OCI-LY7 (cell line): Measurements from ENCODE around the gene DICER1. TPM values are rescaled to one million over a fixed set of nuclear protein-coding genes. Genes with fewer than 3 reads are reported as not detected.

Experiments
- BruUV-seq: library from RNA; stranded (reverse); fragments of 400-500 nt; replicated peaks from 2 replicates; lab custom pipeline; 2021; lab: Mats Ljungman, UMichigan
- CTCF ChIA-PET: fragments of 300-600 bp; sonication (Branson Sonifier 250); formaldehyde crosslinking; loops from one replicate; lab custom pipeline; 2022; ENCODE audit warnings: antibody characterized with exemption; ENCODE audit not compliant: unreplicated experiment; lab: Charles Lee
- POLR2A ChIA-PET: fragments of 300-600 bp; sonication (Branson Sonifier 250); formaldehyde crosslinking; loops from one replicate; lab custom pipeline; 2022; ENCODE audit warnings: antibody characterized with exemption; lab: Charles Lee
- DNase-seq: peaks from one replicate; pipeline ENCODE4 v3.0.0-alpha.2; 2015; ENCODE audit warnings: low spot score
- H2AFZ ChIP-seq: fragments of 200-600 bp; sonication (generic), shearing (Covaris generic); 2 replicates; pipeline ENCODE4 v1.6.1; 2014; ENCODE audit warnings: mild to moderate bottlenecking, antibody characterized with exemption, low read length, moderate library complexity
- H3K27ac ChIP-seq: fragments of 200-600 bp; sonication (generic); 2 replicates; pipeline ENCODE4 v1.5.1; 2014; ENCODE audit warnings: mixed run types, low read depth, mild to moderate bottlenecking, moderate library complexity, low read length, inconsistent platforms; ENCODE audit not compliant: poor library complexity, severe bottlenecking
- H3K36me3 ChIP-seq: fragments of 200-600 bp; sonication (generic); 2 replicates; pipeline ENCODE4 v1.6.1; 2014; ENCODE audit warnings: mild to moderate bottlenecking, antibody characterized with exemption, low read length, moderate library complexity, mixed read lengths; ENCODE audit not compliant: insufficient read depth
- H3K4me1 ChIP-seq: fragments of 200-600 bp; sonication (generic); 2 replicates; pipeline ENCODE4 v1.5.1; 2014; ENCODE audit warnings: mild to moderate bottlenecking, low read length; ENCODE audit not compliant: insufficient read depth, poor library complexity, severe bottlenecking
- H3K4me2 ChIP-seq: fragments of 200-600 bp; sonication (generic); 2 replicates; pipeline ENCODE4 v1.6.1; 2014; ENCODE audit warnings: mild to moderate bottlenecking, low read length
- H3K4me3 ChIP-seq: fragments of 200-600 bp; sonication (generic); 2 replicates; pipeline ENCODE4 v1.5.1; 2014; ENCODE audit warnings: mild to moderate bottlenecking, low read depth, low read length; ENCODE audit not compliant: poor library complexity, severe bottlenecking
- H3K79me2 ChIP-seq: fragments of 200-600 bp; sonication (generic); 2 replicates; pipeline ENCODE4 v1.6.1; 2016; ENCODE audit warnings: low read depth, mild to moderate bottlenecking, low read length, moderate library complexity, mixed read lengths; ENCODE audit not compliant: insufficient read depth
- H3K9me2 ChIP-seq: fragments of 200-600 bp; sonication (generic); 2 replicates; pipeline ENCODE4 v1.6.1; 2016; ENCODE audit warnings: mild to moderate bottlenecking, low read length, mixed read lengths; ENCODE audit not compliant: insufficient read depth
- H3K9me3 ChIP-seq: fragments of 200-600 bp; sonication (generic); 2 replicates; pipeline ENCODE4 v1.6.1; 2014; ENCODE audit warnings: mild to moderate bottlenecking, mixed run types, low read length, mixed read lengths
- H4K20me1 ChIP-seq: fragments of 200-600 bp; sonication (generic); 2 replicates; pipeline ENCODE4 v1.6.1; 2014; ENCODE audit warnings: mild to moderate bottlenecking, antibody characterized with exemption, low read length, moderate library complexity, mixed read lengths; ENCODE audit not compliant: insufficient read depth
- CTCF ChIP-seq: fragments of 200-600 bp; sonication (generic); conservative IDR thresholded peaks from 2 replicates; pipeline ENCODE4 v1.5.1; 2014; ENCODE audit warnings: mild to moderate bottlenecking, antibody characterized with exemption, low read length, moderate library complexity, mixed read lengths
- EZH2phosphoT487 ChIP-seq: fragments of 200-600 bp; sonication (generic); IDR thresholded peaks from 2 replicates; pipeline ENCODE4 v1.6.1; 2018; ENCODE audit warnings: low read depth, borderline replicate concordance, mild to moderate bottlenecking, mixed run types, antibody characterized with exemption, low read length, moderate library complexity, mixed read lengths
- intact Hi-C: fragments of 100-400 bp; cut with micrococcal nuclease; formaldehyde crosslinking; loops from one replicate; pipeline ENCODE4 v1.10.0; 2022; ENCODE audit not compliant: unreplicated experiment
- total RNA-seq, 2 experiments: library from RNA; depleted of rRNA in 1 of 2; stranded (reverse); fragments of >200 nt in 1 of 2; shearing (Covaris generic) in 1 of 2; gene quantifications; 2 replicates each; pipeline ENCODE4 v1.2.3, GENCODE V29; 2014 to 2022

Gene DICER1
- total RNA-seq, 2 experiments from 2014 or later: 60.3 to 62.2 TPM

DNA sequence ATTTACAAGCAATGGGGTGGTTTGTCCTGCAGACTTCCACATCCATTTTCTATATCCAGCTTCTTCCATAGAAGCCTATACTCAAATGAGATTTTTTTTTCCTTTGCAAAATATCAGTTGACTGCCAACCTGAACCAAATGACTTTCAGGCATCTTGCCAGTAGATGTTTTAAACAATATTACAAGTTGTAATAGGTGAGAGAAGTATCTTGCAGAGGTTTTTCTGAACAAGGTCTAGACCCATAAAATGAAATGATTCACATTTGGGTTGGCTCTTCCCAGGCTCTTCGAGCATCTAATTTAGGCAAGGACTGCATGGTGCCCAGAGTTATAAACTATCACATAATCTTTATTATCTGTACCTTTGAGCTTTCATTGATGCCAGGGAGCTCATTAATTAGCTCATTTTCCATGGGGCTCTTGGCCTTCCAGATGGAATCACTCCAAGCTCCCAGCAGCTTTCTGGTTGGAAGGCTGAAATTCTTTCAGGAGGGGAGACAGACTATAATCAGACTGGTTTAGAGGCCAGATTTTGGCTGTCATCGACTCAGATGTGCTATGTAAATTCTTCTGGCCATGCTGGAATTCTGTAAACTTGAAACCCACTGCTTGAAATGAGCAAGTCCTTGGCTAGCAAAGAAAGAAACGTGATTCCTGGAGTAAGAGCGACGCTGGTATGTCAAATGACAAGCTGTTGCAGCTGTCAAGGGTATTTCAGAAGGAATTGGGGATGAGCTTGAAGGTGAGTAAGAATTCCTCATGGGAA is 32.2 kb upstream of the DICER1 start:
- Histone ChIP-seq H3K4me3 (no peak overlapping the region), H3K9me2 (no peaks in the 10 kb centered on the region), H3K36me3 (no peaks in the 10 kb centered on the region), H3K4me1 (no peaks in the 10 kb centered on the region), H4K20me1 (no peaks in the 10 kb centered on the region), H3K4me2 (no peak overlapping the region), H2AFZ (no peak overlapping the region), H3K27ac (no peak overlapping the region), H3K9me3 (no peaks in the 10 kb centered on the region; the same call in 1 of the 2 replicates), H3K79me2 (no peaks in the 10 kb centered on the region)
- no TSS peak for BruUV-seq
- POLR2A ChIA-PET: interaction anchor here (0.6 to 1.5 kb wide), 2 partner anchors 11 to 23 kb away, joined by 4 to 5 read pairs; no protein-coding TSS in a partner anchor
- TF ChIP-seq EZH2phosphoT487: no peak
- TF ChIP-seq CTCF: no peak
- CTCF ChIA-PET: no interaction called here
- DNase-seq: no peak
- intact Hi-C loops: loop anchor here (10.0 kb wide), 1 partner anchor 175 kb away; no protein-coding TSS in a partner anchor

DNA sequence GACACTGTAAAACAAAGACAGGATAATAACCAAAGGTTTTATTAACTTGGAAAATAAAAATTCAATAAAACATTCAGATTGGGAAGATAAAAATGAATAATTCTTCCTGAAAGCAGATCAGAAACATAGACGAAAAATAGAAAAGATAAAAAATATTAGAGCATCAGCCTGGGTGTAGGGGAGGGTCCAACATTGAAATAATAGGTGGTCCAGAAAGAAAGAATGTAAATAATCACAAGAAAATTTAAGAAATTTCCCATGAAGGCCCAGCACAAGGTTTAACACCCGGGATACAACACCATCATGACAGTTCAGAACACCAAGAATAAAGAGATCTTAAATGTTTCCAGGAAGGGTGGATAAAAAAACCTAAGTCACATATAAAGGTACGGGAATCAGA is 31.1 kb upstream of the DICER1 start:
- CTCF ChIA-PET: no interaction called here

More for the DNA sequence above, 31.1 kb upstream of the DICER1 start:
- POLR2A ChIA-PET: no interaction called here
- H2AFZ ChIP-seq: no peak overlapping the region
- no peak for TF ChIP-seq CTCF
- no peak for TF ChIP-seq EZH2phosphoT487
- no peaks in the 10 kb centered on the region for H4K20me1 ChIP-seq
- H3K4me2 ChIP-seq: no peak overlapping the region
- H3K79me2 ChIP-seq: no peaks in the 10 kb centered on the region
- no peaks in the 10 kb centered on the region for H3K36me3 ChIP-seq
- no peaks in the 10 kb centered on the region for H3K9me2 ChIP-seq
- DNase-seq: no peak
- BruUV-seq: no TSS peak
- intact Hi-C loops: no loop called here
- H3K9me3 ChIP-seq: no peaks in the 10 kb centered on the region; the same call in 1 of the 2 replicates
- H3K4me1 ChIP-seq: no peaks in the 10 kb centered on the region
- H3K4me3 ChIP-seq: no peak overlapping the region
- H3K27ac ChIP-seq: no peak overlapping the region
